Measurements from ENCODE around the gene ATG9B. TPM values are rescaled to one million over a fixed set of nuclear protein-coding genes. Genes with fewer than 3 reads are reported as not detected.
"Not testable (repeated sequence)": the region's sequence is repeated elsewhere in the genome, so short reads cannot be mapped to it uniquely, and the experiment has no call there.

Gene ATG9B
- total RNA-seq, 2 donors from 2014 or later, result 0.18 to 7.1 TPM

GRCh38 chr7:151043959-151044358 lies 19.7 kb upstream of the ATG9B start:
- no peak overlapping the region for H3K4me3 ChIP-seq
- no peaks in the 10 kb centered on the region for H3K27me3 ChIP-seq (replicated peaks; ENCODE audit: insufficient read depth)
- 95% methylated on average over 20 of the region's 20 CpGs for WGBS
- no peak overlapping the region for H3K27ac ChIP-seq
- TF ChIP-seq CTCF (IDR thresholded peaks at IDR 0.05) (no peak), POLR2AphosphoS5 (IDR thresholded peaks at IDR 0.05) (no peak), POLR2A (IDR thresholded peaks at IDR 0.05) (no peak)
- peaks cover 0 to 4% of the 10 kb centered on the region in 2 donors for H3K36me3 ChIP-seq
- no peak for DNase-seq (ENCODE audit: low spot score)
- H3K4me1 ChIP-seq (replicated peaks), result no peaks in the 10 kb centered on the region
- H3K9me3 ChIP-seq, result no peaks in the 10 kb centered on the region
- intact Hi-C loops (cut with DNase I), result no loop called here

- WGBS, result 91% methylated on average over 10 of the region's 10 CpGs
- intact Hi-C loops (cut with DNase I); H3K27ac ChIP-seq; H3K36me3 ChIP-seq; H3K27me3 ChIP-seq (replicated peaks; ENCODE audit: insufficient read depth); H3K4me3 ChIP-seq; H3K4me1 ChIP-seq (replicated peaks); H3K9me3 ChIP-seq; DNase-seq (ENCODE audit: low spot score): not testable (repeated sequence)
Measured at GRCh38 chr7:151043449-151043848, 19.2 kb upstream of the ATG9B start.

GRCh38 chr7:151040616-151041375 lies 16.5 kb upstream of the ATG9B start:
- Histone ChIP-seq H3K27ac (no peak overlapping the region), H3K9me3 (no peaks in the 10 kb centered on the region), H3K36me3 (peaks cover 4 to 10% of the 10 kb centered on the region in 2 donors), H3K4me3 (no peak overlapping the region), H3K4me1 (replicated peaks) (no peaks in the 10 kb centered on the region), H3K27me3 (replicated peaks; ENCODE audit: insufficient read depth) (no peaks in the 10 kb centered on the region)
- TF ChIP-seq POLR2AphosphoS5 (IDR thresholded peaks at IDR 0.05) (no peak), CTCF (IDR thresholded peaks at IDR 0.05) (no peak), POLR2A (IDR thresholded peaks at IDR 0.05) (no peak)
- 89% methylated on average over 30 of the region's 30 CpGs for WGBS
- intact Hi-C loops (cut with DNase I), result no loop called here
- no peak for DNase-seq (ENCODE audit: low spot score)

GRCh38 chr7:151039850-151040548 lies 15.7 kb upstream of the ATG9B start:
- Histone ChIP-seq H3K9me3 (no peaks in the 10 kb centered on the region), H3K4me1 (replicated peaks) (no peaks in the 10 kb centered on the region), H3K36me3 (peaks cover 4 to 10% of the 10 kb centered on the region in 2 donors), H3K27me3 (replicated peaks; ENCODE audit: insufficient read depth) (no peaks in the 10 kb centered on the region), H3K4me3 (no peak overlapping the region), H3K27ac (no peak overlapping the region)
- TF ChIP-seq CTCF (IDR thresholded peaks at IDR 0.05) (no peak), POLR2AphosphoS5 (IDR thresholded peaks at IDR 0.05) (no peak), POLR2A (IDR thresholded peaks at IDR 0.05) (no peak)
- WGBS, result 70% methylated on average over 18 of the region's 18 CpGs
- no peak for DNase-seq (ENCODE audit: low spot score)
- intact Hi-C loops (cut with DNase I), result no loop called here

GRCh38 chr7:151038951-151039849 lies 14.9 kb upstream of the ATG9B start:
- peaks cover 0 to 10% of the 10 kb centered on the region in 2 donors for H3K36me3 ChIP-seq

More at GRCh38 chr7:151038951-151039849, 14.9 kb upstream of the ATG9B start:
- TF ChIP-seq POLR2A (IDR thresholded peaks at IDR 0.05) (peak; percentile 15), CTCF (IDR thresholded peaks at IDR 0.05) (no peak)
- H3K9me3 ChIP-seq, result no peaks in the 10 kb centered on the region
- H3K27me3 ChIP-seq (replicated peaks; ENCODE audit: insufficient read depth), result no peaks in the 10 kb centered on the region
- no peak overlapping the region for H3K4me3 ChIP-seq
- no peak for DNase-seq (ENCODE audit: low spot score)
- WGBS, result 46% methylated on average over 12 of the region's 12 CpGs
- H3K4me1 ChIP-seq (replicated peaks), result no peaks in the 10 kb centered on the region
- no peak overlapping the region for H3K27ac ChIP-seq
- intact Hi-C loops (cut with DNase I), result no loop called here
